Spleen (tissue), 11 donors: Measurements from ENCODE around the gene PPP1R3G. TPM values are rescaled to one million over a fixed set of nuclear protein-coding genes. Genes with fewer than 3 reads are reported as not detected.
A peak's percentile ranks its signal among the peaks of the same experiment; 100 is the strongest.
"Not testable (repeated sequence)": the region's sequence is repeated elsewhere in the genome, so short reads cannot be mapped to it uniquely, and the experiment has no call there.

Experiments used
- DNase-seq: peaks from one replicate; pipeline ENCODE4 v3.0.0-alpha.2; 2020
- H3K27ac ChIP-seq, 8 donors: fragments of 200-600 bp; sonication (generic) in 7 of 8; 1 replicate in 4 of 8; 2 replicates in 4 of 8; pipeline versions ENCODE4 v1.5.0 to v1.8.0; 2016 to 2021; ENCODE audit warnings: inconsistent platforms in 4 of 8, mild to moderate bottlenecking in 4 of 8, moderate library complexity in 1 of 8
- H3K27me3 ChIP-seq, 7 donors: fragments of 200-600 bp; sonication (generic) in 6 of 7; replicated peaks in 1 of 7; 1 replicate in 4 of 7; 2 replicates in 3 of 7; pipeline versions ENCODE4 v1.5.0 to v1.8.0; 2016 to 2021; ENCODE audit warnings: inconsistent platforms in 3 of 7, mild to moderate bottlenecking in 1 of 7
- H3K36me3 ChIP-seq, 6 donors: fragments of 200-600 bp; sonication (generic) in 5 of 6; 1 replicate in 4 of 6; 2 replicates in 2 of 6; pipeline versions ENCODE4 v1.5.0 to v1.8.0; 2016 to 2021; ENCODE audit warnings: inconsistent platforms in 2 of 6
- H3K4me1 ChIP-seq, 6 donors: fragments of 200-600 bp; sonication (generic) in 5 of 6; 1 replicate in 3 of 6; 2 replicates in 3 of 6; pipeline versions ENCODE4 v1.5.0 to v1.8.0; 2016 to 2021; ENCODE audit warnings: inconsistent platforms in 3 of 6
- H3K4me3 ChIP-seq, 8 donors: fragments of 200-600 bp; sonication (generic) in 7 of 8; 1 replicate in 4 of 8; 2 replicates in 4 of 8; pipeline versions ENCODE4 v1.5.0 to v1.8.0; 2016 to 2021; ENCODE audit warnings: inconsistent platforms in 4 of 8, mild to moderate bottlenecking in 4 of 8, moderate library complexity in 2 of 8
- H3K9me3 ChIP-seq, 8 donors: fragments of 200-600 bp; sonication (generic) in 7 of 8; 1 replicate in 4 of 8; 2 replicates in 4 of 8; pipeline versions ENCODE4 v1.5.0 to v1.8.0; 2016 to 2021; ENCODE audit warnings: inconsistent platforms in 4 of 8
- CTCF ChIP-seq, 11 experiments: fragments of 200-600 bp in 7 of 11; fragments of 450-650 bp in 4 of 11; sonication (generic) in 4 of 11; IDR thresholded peaks in 8 of 11; conservative IDR thresholded peaks in 3 of 11; 1 replicate in 7 of 11; 2 replicates in 4 of 11; pipeline versions ENCODE4 v1.4.0 to v1.8.0; 2016 to 2021; ENCODE audit warnings: antibody characterized with exemption in 11 of 11, inconsistent platforms in 4 of 11, mild to moderate bottlenecking in 1 of 11
- POLR2A ChIP-seq, 3 donors: fragments of 450-650 bp; IDR thresholded peaks; one replicate each; pipeline ENCODE4 v1.5.1; 2017; ENCODE audit warnings: antibody characterized with exemption in 3 of 3, mild to moderate bottlenecking in 1 of 3
- POLR2AphosphoS5 ChIP-seq, 3 donors: sonication (generic); formaldehyde crosslinking; IDR thresholded peaks; one replicate each; pipeline ENCODE4 v1.5.1; 2017; ENCODE audit warnings: antibody characterized with exemption in 3 of 3
- WGBS, 5 donors: extraction: QIAGEN DNeasy Blood & Tissue Kit in 3 of 5; methylation state at CpG; one replicate each; pipeline versions ENCODE4 v1.1.5 to v1.1.7; 2013 to 2018; 5-methylcytosine and 5-hydroxymethylcytosine counted together
- intact Hi-C: fragments of 100-400 bp; cut with DNase I; formaldehyde crosslinking; loops from one replicate; pipeline ENCODE4 v1.15.0; 2023; ENCODE audit warnings: low total_unique reads
- polyA plus RNA-seq, 3 donors: library from polyadenylated mRNA; stranded (reverse); fragments of 200-250 nt; gene quantifications; one replicate each; pipeline ENCODE4 v1.2.1, GENCODE V29; 2013
- total RNA-seq, 7 donors: library from RNA; depleted of rRNA in 3 of 7; stranded (reverse); fragments of >200 nt in 3 of 7; fragmentation: NEBNext Ultra II Directional in 4 of 7; extraction: Animal tissue kit (Norgen Biotek cat#: 25700) in 4 of 7; gene quantifications; one replicate each; pipeline versions ENCODE4 v1.1.0 to v1.2.1, GENCODE V29; 2016 to 2021
- donor health status: healthy with polysubstance abuse.
- donor health status: DM: no; HTN: no; CAD: no; lungs with moderate emphysema.
- donor health status: DM: no; HTN: no; CAD: no.
- donor health status: Bipolar disorder and iron deficiency.
- donor health status: healthy.
- donor health status: DM: no; HTN: no; CAD: no.
- donor health status: DM: yes; HTN: yes; CAD: no.

Gene PPP1R3G
- total and polyA plus RNA-seq, 10 donors: 0.54 to 10.1 (median 4.5) TPM

GRCh38 chr6:5055118-5055517 lies 30.0 kb upstream of the PPP1R3G start:
- WGBS, 5 donors: 87 to 93% (median 90%) methylated on average over 4 of the region's 4 CpGs
- no peak for DNase-seq
- H3K4me3 ChIP-seq: no peak overlapping the region
- peaks cover 5 to 23% (median 20%) of the 10 kb centered on the region in 8 donors for H3K9me3 ChIP-seq
- H3K4me1 ChIP-seq: peaks cover 0 to 20% (median 6%) of the 10 kb centered on the region in 6 donors
- intact Hi-C loops: no loop called here
- TF ChIP-seq CTCF (IDR thresholded peaks at IDR 0.05 in 8 of 11, conservative IDR thresholded peaks at IDR 0.05 in 3 of 11): no peak
- no peak for TF ChIP-seq POLR2A (IDR thresholded peaks at IDR 0.05)
- no peak for TF ChIP-seq POLR2AphosphoS5 (IDR thresholded peaks at IDR 0.05)
- peak overlapping the region in 4 of 8 donors; percentile 39 to 65 (median 58) for H3K27ac ChIP-seq
- no peaks in the 10 kb centered on the region for H3K36me3 ChIP-seq
- no peaks in the 10 kb centered on the region for H3K27me3 ChIP-seq

GRCh38 chr6:5058254-5058653 lies 26.9 kb upstream of the PPP1R3G start:
- no peak for DNase-seq

GRCh38 chr6:5059036-5059896 lies 25.9 kb upstream of the PPP1R3G start:
- no peaks in the 10 kb centered on the region for H3K27me3 ChIP-seq
- DNase-seq: no peak
- no peaks in the 10 kb centered on the region for H3K36me3 ChIP-seq
- WGBS, 5 donors: 94 to 97% (median 95%) methylated on average over 10 to 11 of the region's 11 CpGs
- intact Hi-C loops: no loop called here
- no peak overlapping the region for H3K27ac ChIP-seq
- H3K4me3 ChIP-seq: no peak overlapping the region
- no peaks in the 10 kb centered on the region for H3K9me3 ChIP-seq
- peaks cover 0 to 5% (median 0%) of the 10 kb centered on the region in 6 donors for H3K4me1 ChIP-seq
- TF ChIP-seq CTCF (IDR thresholded peaks at IDR 0.05 in 8 of 11, conservative IDR thresholded peaks at IDR 0.05 in 3 of 11) (no peak), POLR2A (IDR thresholded peaks at IDR 0.05) (no peak), POLR2AphosphoS5 (IDR thresholded peaks at IDR 0.05) (no peak)

More at GRCh38 chr6:5058254-5058653, 26.9 kb upstream of the PPP1R3G start:
- Histone ChIP-seq H3K4me1 (peaks cover 0 to 9% (median 2%) of the 10 kb centered on the region in 6 donors), H3K36me3 (no peaks in the 10 kb centered on the region), H3K4me3 (no peak overlapping the region), H3K27me3 (no peaks in the 10 kb centered on the region), H3K9me3 (no peaks in the 10 kb centered on the region), H3K27ac (no peak overlapping the region)
- intact Hi-C loops: no loop called here
- 63 to 67% (median 65%) methylated on average over 8 of the region's 8 CpGs for WGBS, 5 donors
- TF ChIP-seq POLR2AphosphoS5 (IDR thresholded peaks at IDR 0.05): no peak
- no peak for TF ChIP-seq POLR2A (IDR thresholded peaks at IDR 0.05)
- no peak for TF ChIP-seq CTCF (IDR thresholded peaks at IDR 0.05 in 8 of 11, conservative IDR thresholded peaks at IDR 0.05 in 3 of 11)

- H3K4me1 ChIP-seq, H3K27ac ChIP-seq, H3K27me3 ChIP-seq, H3K4me3 ChIP-seq, DNase-seq, intact Hi-C loops, H3K9me3 ChIP-seq, H3K36me3 ChIP-seq: not testable (repeated sequence)
- 93 to 98% (median 94%) methylated on average over 9 of the region's 9 CpGs for WGBS, 5 donors
Measured at GRCh38 chr6:5060439-5060838, 24.7 kb upstream of the PPP1R3G start.
